ENCODE results near the gene CNTF.
A peak's percentile ranks its signal among the peaks of the same experiment; 100 is the strongest.
"Not testable (repeated sequence)": the region's sequence is repeated elsewhere in the genome, so short reads cannot be mapped to it uniquely, and the experiment has no call there.

Gene CNTF, protein sequence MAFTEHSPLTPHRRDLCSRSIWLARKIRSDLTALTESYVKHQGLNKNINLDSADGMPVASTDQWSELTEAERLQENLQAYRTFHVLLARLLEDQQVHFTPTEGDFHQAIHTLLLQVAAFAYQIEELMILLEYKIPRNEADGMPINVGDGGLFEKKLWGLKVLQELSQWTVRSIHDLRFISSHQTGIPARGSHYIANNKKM

DNA sequence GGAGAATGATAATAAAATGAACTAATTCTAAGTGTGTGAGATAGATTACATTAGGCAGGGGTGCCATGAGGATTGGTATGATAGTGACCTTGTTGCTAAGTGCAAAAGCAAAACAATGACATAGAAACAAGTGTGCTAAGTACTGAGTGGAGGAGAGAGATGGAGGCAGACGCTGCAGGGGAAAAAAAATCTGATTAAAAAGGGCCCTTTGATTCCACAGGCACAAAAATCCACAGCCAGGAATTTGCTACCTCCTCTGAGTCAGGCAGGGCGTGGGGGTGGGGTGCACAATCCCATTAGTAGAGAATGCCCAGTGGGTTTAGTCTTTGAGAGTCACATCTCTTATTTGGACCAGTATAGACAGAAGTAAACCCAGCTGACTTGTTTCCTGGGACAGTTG lies at the start of gene CNTF:
CNTF (plus strand) TSS at position 322 of the 400 bp plus-strand sequence. CDS start 88 bp downstream, outside the sequence.
- no peak for DNase-seq

DNA sequence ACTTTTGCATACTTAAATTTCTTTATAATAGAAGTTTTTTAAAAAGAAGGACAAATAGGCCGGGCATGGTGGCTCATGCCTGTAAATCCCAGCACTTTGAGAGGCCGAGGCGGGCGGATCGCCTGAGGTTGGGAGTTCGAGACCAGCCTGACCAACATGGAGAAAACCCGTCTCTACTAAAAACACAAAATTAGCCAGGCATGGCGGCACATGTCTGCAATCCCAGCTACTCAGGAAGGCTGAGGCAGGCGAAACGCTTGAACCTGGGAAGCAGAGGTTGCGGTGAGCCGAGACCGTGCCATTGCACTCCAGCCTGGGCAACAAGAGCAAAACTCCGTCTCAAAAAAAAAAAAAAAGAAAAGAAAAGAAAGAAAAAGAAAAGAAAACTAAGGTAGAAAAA lies 49.6 kb upstream of the CNTF start:
- not testable (repeated sequence) for DNase-seq

DNA sequence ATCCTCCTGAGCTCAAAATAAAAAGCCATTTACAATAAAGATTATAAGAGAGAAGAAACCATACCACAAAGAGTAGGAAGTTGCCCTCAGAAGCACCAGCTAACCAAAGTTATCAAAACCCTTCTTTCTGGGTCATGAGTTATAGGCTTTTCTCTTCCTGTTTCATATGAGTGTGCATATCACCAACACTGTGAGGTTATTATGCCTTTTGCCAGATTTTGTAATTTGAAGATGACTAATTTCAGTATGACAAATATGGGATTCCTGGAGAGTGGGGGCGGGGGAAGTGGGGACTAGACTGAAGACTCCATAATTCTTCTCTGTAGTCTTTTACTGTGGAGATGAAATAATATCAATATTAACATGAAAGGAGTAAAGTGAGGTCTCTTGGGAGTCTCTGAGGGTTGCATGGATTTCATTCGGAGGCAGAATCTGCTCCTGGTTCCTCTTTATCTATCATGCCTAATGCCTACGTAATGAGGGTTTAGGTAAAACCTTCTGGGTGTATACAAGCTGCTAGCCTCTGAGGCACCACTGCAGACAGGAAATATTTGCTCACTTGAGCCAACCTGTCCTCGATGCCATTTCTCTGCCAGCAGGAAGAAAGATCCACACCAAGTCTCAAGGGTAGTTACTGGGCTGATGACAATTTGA lies 48.9 kb upstream of the CNTF start:
- peak; percentile 44 for DNase-seq

DNA sequence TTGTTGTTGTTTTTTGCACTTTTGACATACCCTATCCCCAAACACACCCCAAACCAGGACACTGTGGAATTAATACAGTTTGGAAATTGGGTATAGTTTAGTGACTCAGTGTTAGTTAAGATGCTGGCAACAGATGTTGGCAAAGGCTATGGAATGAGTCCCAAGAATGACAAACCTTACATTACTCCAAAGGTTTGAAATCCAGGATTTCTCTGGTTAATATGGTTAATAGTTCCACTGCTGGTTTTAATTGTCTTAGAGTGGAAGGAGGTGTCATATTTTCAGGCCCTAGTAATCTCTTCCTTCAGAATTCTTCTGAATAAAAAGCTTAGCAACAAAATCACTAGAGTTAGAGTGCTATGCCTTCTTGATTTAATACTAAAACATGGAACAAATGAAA lies 47.6 kb upstream of the CNTF start:
- DNase-seq: no peak

DNA sequence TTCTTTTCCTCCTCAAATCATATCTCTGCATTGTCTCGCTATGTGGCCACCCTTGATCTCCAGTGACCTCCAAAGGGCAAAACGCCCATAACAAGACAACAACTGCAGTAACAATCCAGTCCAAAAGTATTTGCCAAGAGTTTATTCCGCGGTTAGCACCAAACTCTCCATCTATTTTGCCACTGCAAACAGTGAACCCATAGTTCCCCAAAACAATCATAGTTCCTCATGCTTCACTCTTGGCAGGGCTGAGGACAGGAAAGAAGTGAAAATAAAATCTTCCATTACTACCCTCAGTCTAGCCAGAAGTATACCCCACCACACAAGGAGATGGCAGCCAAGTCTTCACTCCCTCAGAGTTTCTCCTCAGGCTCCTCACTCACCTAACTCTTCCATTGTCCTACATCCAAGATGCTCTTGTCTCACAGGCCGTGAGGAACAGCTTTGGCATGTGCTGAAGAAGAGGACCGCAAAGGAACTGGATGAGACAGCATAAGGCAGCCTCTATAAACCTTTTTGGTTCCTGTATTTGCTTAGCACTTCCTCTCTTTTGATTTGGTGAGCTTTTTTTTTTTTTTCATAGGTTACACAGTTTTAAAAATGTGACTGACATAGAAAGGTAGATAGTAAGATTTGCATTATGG lies 47.0 kb upstream of the CNTF start, which contains the start of gene LPXN:
LPXN (minus strand) TSS at position 480 of the 644 bp plus-strand sequence; CDS start at position 396, 84 bp downstream.
- DNase-seq: peak; percentile 76

DNA sequence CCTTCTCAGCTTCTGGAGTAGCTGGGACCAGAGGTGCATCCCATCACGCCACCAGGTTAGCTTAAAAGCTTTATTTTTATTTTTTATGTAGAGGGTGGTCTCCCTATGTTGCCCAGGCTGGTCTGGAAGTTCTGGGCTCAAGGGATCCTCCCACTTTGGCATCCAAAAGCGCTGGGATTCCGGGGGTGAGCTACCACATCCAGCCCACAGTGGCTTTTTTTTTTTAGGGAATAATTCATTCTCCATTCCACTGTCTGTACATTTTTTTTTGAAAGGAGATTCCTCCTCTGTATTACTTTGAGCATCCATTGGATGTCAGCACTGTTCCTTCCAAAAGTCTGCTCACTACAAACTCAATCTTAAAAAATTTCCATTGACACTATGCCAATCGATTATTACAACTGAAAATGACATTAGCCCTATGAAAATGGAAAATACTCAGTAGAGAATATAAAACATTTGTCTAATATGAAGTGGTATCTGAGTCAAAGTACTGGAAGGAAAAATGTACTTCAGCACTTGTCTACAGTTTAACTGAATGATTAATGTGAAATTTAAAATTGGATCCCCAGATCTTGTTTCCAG lies 45.5 kb upstream of the CNTF start:
- DNase-seq: peak; percentile 10

DNA sequence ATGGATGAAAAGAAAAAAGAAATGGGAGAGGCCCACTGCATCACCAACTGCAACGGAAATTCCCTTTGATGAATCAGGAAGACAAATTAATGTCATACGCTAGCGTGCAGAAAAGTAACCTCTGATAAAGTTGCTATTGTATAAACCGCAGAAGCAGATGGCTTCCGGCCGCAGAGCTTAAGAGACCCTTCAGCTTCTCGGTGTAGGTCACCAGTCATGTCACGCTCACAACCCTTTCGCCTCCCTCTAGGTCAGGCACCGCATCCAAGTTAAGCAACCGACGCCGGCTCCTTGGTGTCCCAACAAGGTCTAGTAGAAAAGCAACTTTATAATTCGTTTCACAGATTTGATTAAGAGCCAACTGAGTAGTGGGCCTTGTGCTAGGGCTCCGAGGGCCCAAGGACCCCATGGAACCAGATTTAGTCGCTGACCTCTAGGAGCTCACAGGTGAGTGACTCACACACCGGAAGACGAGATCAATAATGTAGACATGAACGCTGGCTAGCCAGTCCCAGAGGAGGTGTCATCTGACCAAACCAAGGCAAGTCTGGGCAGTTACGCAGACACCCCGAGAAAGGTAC lies 44.8 kb upstream of the CNTF start:
- DNase-seq: peak; percentile 92

DNA sequence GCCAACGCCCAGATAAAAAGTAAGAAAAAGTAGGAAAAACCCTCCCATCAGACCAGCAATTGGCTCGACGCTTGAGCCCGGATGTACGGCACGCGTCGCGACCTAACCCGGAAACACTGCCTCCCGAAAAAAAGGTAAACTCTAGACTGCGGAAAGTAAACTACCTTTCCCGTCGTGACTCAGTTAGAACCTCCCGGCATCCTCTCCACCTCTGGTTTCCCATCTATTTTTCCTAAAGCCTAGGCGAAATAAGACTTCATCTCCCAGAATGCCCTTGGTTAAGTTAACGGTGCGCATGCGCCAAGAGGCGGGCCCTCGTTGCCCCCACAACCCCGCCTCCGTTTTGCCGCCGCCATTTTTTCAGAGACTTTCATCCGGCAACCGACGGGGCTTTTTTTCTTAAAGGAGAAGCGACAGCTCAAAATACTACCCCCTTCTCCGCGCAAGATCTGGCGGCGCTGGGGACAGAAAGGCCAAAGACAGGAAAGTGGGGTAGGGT lies 44.3 kb upstream of the CNTF start:
- peak; percentile 97 for DNase-seq

DNA sequence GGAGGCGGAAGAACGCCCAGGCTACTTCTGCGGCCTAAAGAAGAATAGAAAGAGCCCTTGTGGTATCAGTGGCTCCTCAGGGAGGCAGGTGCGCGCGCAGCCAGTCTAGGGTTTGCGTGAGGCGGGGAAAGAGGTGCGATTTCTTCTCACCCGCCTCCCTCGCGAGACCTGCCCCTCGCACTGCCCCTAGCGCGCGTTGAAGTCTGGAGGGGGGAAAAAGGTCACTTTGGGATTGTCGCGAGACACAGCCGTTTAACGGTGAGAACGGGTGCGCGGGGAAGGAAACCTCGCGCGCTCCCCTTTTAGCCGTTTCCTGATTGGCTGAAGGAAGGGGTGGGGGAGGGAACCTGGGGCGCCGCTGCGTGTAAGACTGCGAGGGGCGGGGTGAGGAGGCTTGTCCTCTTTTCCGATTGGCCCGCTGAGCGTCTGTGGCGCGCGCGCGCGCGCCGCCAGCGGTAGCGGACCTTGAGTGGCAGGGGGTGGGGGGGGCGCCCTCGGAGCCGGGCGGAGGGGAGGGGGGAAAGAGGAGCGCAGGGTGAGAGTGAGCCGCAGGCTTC lies 43.8 kb upstream of the CNTF start, which contains the start of gene ZFP91:
ZFP91 (plus strand) TSS at position 429 of the 557 bp plus-strand sequence. CDS start 219 bp downstream, outside the sequence.
- DNase-seq: peak; percentile 93

DNA sequence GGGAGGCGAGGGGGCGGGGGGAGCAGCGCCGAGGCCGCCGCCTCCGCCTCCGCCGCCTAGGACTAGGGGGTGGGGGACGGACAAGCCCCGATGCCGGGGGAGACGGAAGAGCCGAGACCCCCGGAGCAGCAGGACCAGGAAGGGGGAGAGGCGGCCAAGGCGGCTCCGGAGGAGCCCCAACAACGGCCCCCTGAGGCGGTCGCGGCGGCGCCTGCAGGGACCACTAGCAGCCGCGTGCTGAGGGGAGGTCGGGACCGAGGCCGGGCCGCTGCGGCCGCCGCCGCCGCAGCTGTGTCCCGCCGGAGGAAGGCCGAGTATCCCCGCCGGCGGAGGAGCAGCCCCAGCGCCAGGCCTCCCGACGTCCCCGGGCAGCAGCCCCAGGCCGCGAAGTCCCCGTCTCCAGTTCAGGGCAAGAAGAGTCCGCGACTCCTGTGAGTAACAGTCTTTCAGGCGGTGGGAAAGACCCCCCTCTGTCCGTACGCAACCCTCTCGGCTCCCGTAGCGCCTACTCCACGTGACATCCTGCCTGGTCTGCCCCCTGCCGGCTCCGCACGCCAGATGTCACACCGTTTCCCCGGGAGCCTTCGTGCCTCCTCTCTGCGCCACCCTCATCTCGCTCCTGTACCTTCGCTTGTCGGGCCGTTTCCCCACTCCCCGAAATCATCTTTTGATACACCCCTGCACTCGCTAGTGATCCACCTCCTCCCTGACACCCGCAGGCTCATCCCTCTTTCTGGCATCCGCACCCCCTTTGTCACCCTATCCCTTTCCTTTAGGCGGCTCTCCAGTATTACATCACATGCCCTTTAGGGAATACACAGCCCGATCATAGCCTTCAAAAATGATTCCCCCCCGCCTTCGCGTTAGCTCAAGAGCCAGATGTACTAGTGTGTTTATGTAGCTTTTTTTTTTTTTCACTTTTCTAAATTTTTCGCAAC lies 43.0 kb upstream of the CNTF start:
- DNase-seq: peak; percentile 76

DNA sequence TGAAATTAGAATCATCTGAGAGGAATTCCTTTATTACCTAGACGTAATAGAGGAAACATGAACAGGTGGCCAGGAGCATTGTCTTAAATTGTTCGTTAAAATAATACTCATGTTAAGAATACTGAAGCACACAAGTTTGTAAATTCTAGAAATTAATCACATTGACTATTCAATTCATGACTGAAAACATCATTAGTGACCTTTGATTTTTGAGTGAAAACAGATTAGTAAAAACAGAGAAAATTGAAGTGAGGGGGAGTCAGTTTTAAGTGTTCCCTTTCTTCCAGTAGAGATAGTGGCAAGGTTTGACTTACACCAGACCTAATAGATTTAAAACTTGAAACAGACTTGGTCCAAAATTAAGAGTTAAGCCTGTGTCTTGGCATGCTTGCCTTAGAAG lies 42.2 kb upstream of the CNTF start:
- DNase-seq: no peak

DNA sequence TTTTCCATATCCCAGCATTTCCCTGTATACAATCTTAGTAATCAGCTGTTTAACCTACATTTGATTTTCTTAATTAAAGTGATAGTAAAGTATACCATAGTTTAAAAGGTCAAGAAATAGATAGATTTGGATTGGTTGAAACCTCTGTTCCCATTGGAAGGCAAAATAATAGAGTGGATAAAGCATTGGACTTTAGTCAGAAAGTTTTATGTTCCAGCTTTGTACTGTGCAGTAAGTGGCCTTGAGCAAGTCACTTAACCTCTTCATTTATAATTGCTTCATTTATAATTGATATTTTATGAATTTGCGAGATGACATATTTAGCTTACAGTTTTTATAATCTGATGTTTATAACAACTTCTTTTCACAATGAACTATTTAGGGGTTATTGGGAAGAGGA lies 40.0 kb upstream of the CNTF start:
- no peak for DNase-seq

DNA sequence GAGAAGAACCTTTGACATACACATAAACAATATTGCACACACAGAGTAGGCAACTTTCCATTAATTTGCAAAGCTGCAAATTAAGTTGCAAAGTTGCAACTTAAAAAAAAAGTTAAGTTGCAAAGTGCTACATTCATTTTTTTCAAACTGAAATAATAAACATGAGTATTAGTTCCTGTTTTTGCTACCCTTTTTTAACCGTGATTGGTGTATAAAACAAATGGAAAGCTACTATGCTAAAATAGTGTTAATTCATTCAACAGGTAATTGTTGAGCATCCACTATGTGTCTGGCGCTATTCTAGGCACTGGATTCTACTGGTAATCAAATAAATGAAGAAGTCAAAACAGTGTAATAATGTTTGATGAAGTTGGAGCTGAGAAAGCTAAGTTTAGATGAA lies 35.5 kb upstream of the CNTF start:
- DNase-seq: no peak

DNA sequence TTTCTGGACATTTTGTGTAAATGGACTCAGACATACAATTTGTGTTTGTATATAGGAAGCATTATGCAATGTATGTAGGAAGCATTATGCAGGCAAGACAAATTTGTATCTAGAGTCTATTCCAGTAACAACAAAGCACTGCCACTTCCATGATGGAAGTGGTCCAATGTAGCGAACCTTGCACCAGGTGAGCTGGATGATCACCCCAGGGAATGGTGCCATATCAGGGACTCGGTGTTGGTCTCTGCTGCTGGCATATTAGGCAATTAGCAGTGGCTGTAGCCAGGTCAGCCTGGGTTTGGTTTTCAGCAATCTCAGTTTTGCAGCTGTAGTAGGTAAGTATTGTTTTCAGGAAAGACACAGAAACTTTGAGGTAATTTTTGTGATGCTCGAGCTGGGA lies 30.8 kb upstream of the CNTF start:
- no peak for DNase-seq

DNA sequence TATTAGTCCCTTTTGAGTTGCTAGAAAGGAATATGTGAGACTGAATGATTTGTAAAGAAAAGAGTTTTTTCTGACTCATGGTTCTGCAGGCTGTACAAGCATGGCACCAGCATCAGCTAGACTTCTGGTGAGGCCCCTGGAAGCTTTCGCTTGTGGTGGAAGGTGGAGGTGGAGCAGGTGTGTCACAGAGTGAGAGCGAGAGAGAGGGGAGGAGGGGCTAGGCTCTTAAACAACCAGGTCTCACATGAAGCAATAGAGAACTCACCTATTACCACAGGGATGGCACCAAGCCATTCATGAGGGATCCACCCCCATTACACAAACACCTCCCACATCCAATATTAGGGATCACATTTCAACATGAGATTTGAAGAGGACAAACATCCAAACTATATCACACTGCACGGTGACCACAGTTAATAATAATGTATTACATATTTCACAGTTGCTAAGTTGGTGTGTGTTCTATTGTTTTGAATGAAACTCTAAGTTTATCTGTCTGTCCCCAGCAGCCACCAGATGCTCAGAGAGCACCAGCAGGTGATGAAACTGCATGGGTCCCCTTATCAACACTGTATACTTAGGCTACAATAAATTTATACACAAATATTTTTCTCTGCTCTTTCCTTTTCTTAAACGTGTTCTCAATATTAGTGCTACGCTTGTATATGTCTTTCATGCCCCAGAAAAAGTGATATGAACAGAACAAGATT lies 29.5 kb upstream of the CNTF start:
- DNase-seq: no peak

DNA sequence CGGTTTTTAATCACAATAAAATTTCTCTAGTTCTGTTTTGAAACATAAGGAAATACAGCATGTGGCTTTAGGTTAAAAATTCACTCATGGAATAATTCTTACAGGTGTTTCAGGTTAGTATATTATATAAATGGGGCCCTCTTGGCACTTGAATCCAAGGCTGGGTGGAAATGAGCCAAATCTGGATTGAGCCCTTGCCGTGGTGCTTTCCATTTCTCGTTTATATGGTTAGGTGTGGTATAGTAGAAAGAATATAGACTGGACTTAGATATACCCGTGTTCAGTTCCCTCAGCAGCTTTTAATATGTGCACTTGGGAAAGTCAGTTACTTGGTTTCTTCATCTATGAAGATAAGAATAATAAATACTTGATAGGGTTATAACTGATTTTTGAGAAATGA lies 27.6 kb upstream of the CNTF start:
- no peak for DNase-seq

DNA sequence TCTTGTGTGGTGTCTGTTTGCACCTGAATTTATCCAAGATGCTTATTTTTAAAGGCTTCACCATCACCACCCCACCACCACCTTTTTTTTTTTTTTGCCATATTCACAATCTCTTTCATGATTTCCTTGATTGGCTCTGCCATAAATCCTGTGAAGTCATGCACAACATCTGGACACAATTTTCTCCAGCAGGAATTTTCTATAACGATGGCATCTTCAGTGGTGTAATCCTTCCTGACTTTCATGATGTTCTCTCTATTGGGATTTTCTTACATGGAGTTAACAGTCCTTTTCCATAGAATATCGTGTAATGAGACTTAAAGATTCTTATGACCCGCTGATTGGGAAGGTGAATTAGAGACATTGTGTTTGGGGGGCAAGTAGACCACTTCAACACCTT lies 25.8 kb upstream of the CNTF start:
- no peak for DNase-seq

DNA sequence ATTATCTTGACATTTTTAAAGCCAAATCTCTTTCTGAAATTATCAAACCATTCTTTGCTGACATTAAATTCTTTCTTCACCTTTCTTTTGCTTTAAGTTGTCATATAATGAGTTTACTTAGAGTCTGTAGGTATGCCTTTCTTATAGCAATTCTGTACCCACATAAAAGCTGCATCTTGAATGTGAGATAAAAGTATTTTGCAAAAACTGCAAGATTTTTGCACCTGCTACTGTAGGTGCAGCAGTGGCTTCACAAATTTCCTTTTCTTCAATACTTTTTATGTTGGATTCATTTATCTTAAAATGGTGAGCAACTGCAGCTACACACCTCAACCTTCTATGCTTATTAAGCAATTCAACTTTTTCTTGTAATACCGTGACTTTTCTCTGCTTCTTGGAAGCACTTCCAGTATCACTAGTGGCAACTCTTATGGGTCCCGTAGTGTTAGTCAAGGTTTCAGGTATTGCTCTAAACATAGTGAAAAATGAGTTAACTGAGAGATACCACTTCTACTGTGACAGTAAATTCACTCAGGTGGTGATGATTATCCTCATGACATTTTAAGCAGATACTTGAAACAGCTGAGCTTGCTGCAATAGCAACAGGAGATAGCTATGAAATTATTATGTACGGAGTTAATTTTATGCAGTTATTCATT lies 24.9 kb upstream of the CNTF start:
- no peak for DNase-seq

DNA sequence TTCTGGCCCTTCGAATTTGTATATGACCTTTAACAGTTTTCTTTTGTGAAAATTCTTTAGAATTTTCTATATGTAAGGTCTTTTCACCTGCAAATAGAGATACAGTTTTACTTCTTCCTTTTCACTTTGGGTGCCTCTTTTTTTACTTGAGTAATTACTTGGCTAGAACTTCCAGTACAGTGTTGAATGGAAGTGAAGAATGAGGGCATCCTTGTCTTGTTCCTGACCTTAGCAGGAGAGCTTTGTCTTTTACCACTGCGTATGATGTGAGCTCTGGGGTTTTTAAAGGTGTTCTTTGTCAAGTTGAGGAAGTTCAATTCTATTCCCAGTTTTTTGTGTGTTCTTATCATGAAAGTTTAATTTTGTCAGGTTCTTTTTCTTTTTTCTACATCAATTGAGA lies 22.0 kb upstream of the CNTF start:
- no peak for DNase-seq

DNA sequence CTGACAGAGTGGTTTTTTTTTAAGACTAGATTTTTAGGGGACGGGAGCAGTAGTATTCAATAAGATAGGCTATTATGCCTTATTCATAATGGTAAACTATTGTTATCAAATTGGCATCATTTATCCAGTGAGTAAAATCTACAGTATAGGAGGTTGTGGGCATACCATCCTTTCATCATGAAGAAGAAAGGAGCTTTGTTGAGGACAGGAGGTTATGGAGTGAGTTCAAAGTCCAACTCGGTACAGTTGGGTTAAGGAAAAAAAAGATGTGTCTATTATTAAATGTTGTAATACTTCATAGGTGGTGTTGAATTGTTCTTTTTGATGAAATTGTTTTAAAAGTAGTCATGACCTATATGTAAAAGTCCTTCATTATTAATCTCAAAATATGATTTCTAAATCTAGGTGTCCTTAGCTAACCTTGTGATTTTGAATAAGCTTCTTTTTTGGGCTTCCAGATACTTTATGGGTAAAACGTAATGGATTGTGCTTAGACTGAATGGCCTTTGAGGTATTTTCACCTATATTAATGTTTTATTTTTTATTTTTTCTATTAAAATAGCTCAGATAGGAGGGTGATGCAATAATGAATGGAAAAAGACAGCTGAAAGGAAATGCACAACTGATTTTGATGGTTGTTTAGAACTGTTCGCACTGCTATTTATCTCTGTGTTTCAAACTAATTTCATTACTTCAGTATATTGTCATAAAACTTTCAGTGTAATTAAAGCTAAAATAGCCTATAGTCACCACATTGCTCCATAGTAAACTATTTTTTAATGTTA lies 15.3 kb upstream of the CNTF start:
- no peak for DNase-seq

Measured in GF-D8 (cell line).